ENCODE data around the gene CCDC159. TPM values are rescaled to one million over a fixed set of nuclear protein-coding genes. Genes with fewer than 3 reads are reported as not detected.

The CCDC159 gene
- total RNA-seq, 5 donors from 2014 or later (not counting 1 experiment from before 2014, with no cell fraction given) = 59.7 to 81.8 (median 69.6) TPM

- no peaks in the 10 kb centered on the region for H3K36me3 Mint-ChIP-seq
- Histone ChIP-seq H3K4me1 (ENCODE audit: control insufficient read depth in 1 of 2, extremely low read depth in 1 of 2, insufficient read depth in 2 of 2, low read length in 2 of 2) (peaks cover 4 to 18% of the 10 kb centered on the region in 2 experiments), H3K27ac (ENCODE audit: low read length) (no peak within 1 kb of the TSS), H3K9me3 (no peaks in the 10 kb centered on the region), H3K4me3 (ENCODE audit: control insufficient read depth in 1 of 2, extremely low read depth in 1 of 2, low read length in 1 of 2) (peak within 1 kb of the TSS; percentile 26 to 35), H3K27me3 (replicated peaks in 1 of 2; ENCODE audit: control insufficient read depth in 2 of 2, extremely low read depth in 1 of 2, insufficient read depth in 2 of 2, low read length in 1 of 2) (peaks cover 0 to 13% of the 10 kb centered on the region in 2 experiments), H3K36me3 (ENCODE audit: control insufficient read depth in 2 of 2, extremely low read depth in 1 of 2, insufficient read depth in 1 of 2, low read length in 1 of 2) (no peaks in the 10 kb centered on the region)
- no peak within 1 kb of the TSS for H3K27ac Mint-ChIP-seq
- DNase-seq (peak; percentile 49 to 89 (median 80)), ATAC-seq (replicated peaks in 1 of 4) (peak; percentile 80 to 97 (median 89))
- ChIA-PET CTCF (no interaction called here), POLR2A (no interaction called here)
- H3K9me3 Mint-ChIP-seq = no peaks in the 10 kb centered on the region
- H3K4me1 Mint-ChIP-seq = peaks cover 9 to 21% (median 13%) of the 10 kb centered on the region in 3 donors
- 8% methylated on average over 35 of the region's 62 CpGs for WGBS (ENCODE audit: insufficient coverage)
- H3K4me3 Mint-ChIP-seq = peak within 1 kb of the TSS; percentile 65 to 84 (median 72)
- peaks cover 8 to 9% of the 10 kb centered on the region in 2 donors for H3K27me3 Mint-ChIP-seq
These were observed 9.1 kb downstream of the CCDC159 start, which contains the start of gene PLPPR2 for GRCh38 chr19:11355160-11356073. TSS of gene PLPPR2 (plus strand) at chr19:11355432. CDS start at chr19:11357674, 2,242 bp downstream.

DNA sequence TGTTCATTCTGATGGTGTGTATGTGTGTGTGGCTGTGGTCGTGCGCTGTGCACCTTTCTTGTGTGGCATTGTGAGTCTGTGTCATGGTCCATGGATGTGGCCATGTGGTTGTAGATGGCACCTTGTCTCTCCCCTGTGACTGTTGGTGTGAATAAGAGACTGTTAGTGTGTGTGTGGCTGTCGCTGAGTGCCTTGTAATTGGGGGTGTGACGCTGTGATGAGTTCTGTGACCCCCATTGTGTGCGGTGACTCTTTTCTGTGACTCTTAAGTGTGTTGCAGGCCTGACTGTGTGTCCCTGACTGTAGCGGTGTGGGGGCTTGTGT lies 9.7 kb downstream of the CCDC159 start:
- Mint-ChIP-seq H3K4me1 (peaks cover 9 to 21% (median 13%) of the 10 kb centered on the region in 3 donors), H3K27me3 (peaks cover 8 to 9% of the 10 kb centered on the region in 2 donors), H3K9me3 (no peaks in the 10 kb centered on the region), H3K36me3 (no peaks in the 10 kb centered on the region), H3K4me3 (peak overlapping the region; percentile 65 to 84 (median 72)), H3K27ac (no peak overlapping the region)
- 93% methylated on average over 6 of the region's 6 CpGs for WGBS (ENCODE audit: insufficient coverage)
- Histone ChIP-seq H3K4me1 (ENCODE audit: control insufficient read depth in 1 of 2, extremely low read depth in 1 of 2, insufficient read depth in 2 of 2, low read length in 2 of 2) (peaks cover 4 to 18% of the 10 kb centered on the region in 2 experiments), H3K36me3 (ENCODE audit: control insufficient read depth in 2 of 2, extremely low read depth in 1 of 2, insufficient read depth in 1 of 2, low read length in 1 of 2) (no peaks in the 10 kb centered on the region), H3K27me3 (replicated peaks in 1 of 2; ENCODE audit: control insufficient read depth in 2 of 2, extremely low read depth in 1 of 2, insufficient read depth in 2 of 2, low read length in 1 of 2) (peaks cover 0 to 13% of the 10 kb centered on the region in 2 experiments), H3K27ac (ENCODE audit: low read length) (no peak overlapping the region), H3K9me3 (no peaks in the 10 kb centered on the region), H3K4me3 (ENCODE audit: control insufficient read depth in 1 of 2, extremely low read depth in 1 of 2, low read length in 1 of 2) (peak overlapping the region in 1 of 2 donors; percentile 35)
- ATAC-seq (replicated peaks in 1 of 4) = no peak
- CTCF ChIA-PET = no interaction called here
- POLR2A ChIA-PET = no interaction called here
- no peak for DNase-seq

DNA sequence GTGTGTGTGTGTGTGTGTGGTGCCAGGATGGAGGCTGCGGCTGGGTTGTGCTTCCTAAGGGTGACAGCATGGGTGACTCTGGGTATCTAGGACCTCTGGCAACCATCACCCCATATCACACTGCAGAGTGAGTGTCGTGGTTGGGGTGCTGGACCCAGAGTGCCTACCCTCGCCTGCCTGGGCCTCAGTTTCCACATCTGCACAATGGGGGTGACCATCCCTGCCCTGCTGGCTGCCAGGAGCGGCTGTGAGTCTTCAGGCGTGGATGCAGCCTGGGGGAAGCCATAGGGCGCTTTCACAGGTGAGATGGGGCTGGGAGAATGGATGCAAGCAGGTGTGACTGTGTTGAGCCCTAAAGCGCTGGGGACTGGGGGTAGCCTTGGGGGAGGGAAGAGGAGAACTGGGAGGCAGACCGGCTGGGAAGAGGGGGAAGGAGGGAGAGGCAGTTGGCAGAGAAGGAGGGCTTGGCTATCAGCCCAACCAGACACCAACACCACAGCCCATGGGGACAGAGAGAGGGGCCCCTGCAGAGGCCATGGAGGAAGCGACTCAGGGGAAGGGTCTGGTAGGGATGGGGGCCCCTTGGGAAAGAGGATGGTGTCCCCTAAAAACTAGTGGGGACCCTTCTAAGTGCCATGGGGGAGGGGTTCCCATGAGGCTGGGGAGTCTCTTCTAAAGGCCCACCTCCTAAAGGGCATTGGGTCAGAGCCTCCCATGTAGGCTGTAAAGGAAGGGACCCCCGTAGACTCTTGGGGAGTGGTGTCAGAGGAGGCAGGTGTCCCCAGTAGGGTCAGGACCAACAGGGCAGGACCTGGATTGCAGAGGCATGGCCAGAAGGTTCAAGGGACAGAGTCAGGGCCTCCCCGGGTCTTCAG lies 10.6 kb downstream of the CCDC159 start:
- DNase-seq (no peak), ATAC-seq (replicated peaks in 1 of 4) (no peak)
- H3K27ac Mint-ChIP-seq = no peak overlapping the region
- no peaks in the 10 kb centered on the region for H3K36me3 Mint-ChIP-seq
- peaks cover 8 to 9% of the 10 kb centered on the region in 2 donors for H3K27me3 Mint-ChIP-seq
- peaks cover 9 to 21% (median 13%) of the 10 kb centered on the region in 3 donors for H3K4me1 Mint-ChIP-seq
- ChIA-PET CTCF (no interaction called here), POLR2A (no interaction called here)
- Histone ChIP-seq H3K36me3 (ENCODE audit: control insufficient read depth in 2 of 2, extremely low read depth in 1 of 2, insufficient read depth in 1 of 2, low read length in 1 of 2) (no peaks in the 10 kb centered on the region), H3K27me3 (replicated peaks in 1 of 2; ENCODE audit: control insufficient read depth in 2 of 2, extremely low read depth in 1 of 2, insufficient read depth in 2 of 2, low read length in 1 of 2) (peaks cover 0 to 13% of the 10 kb centered on the region in 2 experiments), H3K4me3 (ENCODE audit: control insufficient read depth in 1 of 2, extremely low read depth in 1 of 2, low read length in 1 of 2) (no peak overlapping the region), H3K27ac (ENCODE audit: low read length) (no peak overlapping the region), H3K4me1 (ENCODE audit: control insufficient read depth in 1 of 2, extremely low read depth in 1 of 2, insufficient read depth in 2 of 2, low read length in 2 of 2) (peaks cover 4 to 18% of the 10 kb centered on the region in 2 experiments), H3K9me3 (no peaks in the 10 kb centered on the region)
- H3K9me3 Mint-ChIP-seq = no peaks in the 10 kb centered on the region
- peak overlapping the region in 1 of 3 donors; percentile 84 for H3K4me3 Mint-ChIP-seq
- WGBS (ENCODE audit: insufficient coverage) = 92% methylated on average over 7 of the region's 11 CpGs

GRCh38 chr19:11359421-11359820 lies 13.1 kb downstream of the CCDC159 start:
- H3K4me1 ChIP-seq (ENCODE audit: control insufficient read depth in 1 of 2, extremely low read depth in 1 of 2, insufficient read depth in 2 of 2, low read length in 2 of 2) = peaks cover 4 to 18% of the 10 kb centered on the region in 2 experiments
- H3K36me3 ChIP-seq (ENCODE audit: control insufficient read depth in 2 of 2, extremely low read depth in 1 of 2, insufficient read depth in 1 of 2, low read length in 1 of 2) = no peaks in the 10 kb centered on the region
- H3K4me3 ChIP-seq (ENCODE audit: control insufficient read depth in 1 of 2, extremely low read depth in 1 of 2, low read length in 1 of 2) = no peak overlapping the region
- CTCF ChIA-PET = no interaction called here
- no peaks in the 10 kb centered on the region for H3K9me3 Mint-ChIP-seq
- peaks cover 9 to 18% (median 13%) of the 10 kb centered on the region in 3 donors for H3K4me1 Mint-ChIP-seq
- H3K36me3 Mint-ChIP-seq = no peaks in the 10 kb centered on the region
- peaks cover 0 to 13% of the 10 kb centered on the region in 2 experiments for H3K27me3 ChIP-seq (replicated peaks in 1 of 2; ENCODE audit: control insufficient read depth in 2 of 2, extremely low read depth in 1 of 2, insufficient read depth in 2 of 2, low read length in 1 of 2)
- POLR2A ChIA-PET = interaction anchor here in 1 of 2 donors (0.6 kb wide), 1 partner anchor 15 kb away, joined by 6 read pairs; no protein-coding TSS in a partner anchor
- no peak for ATAC-seq (replicated peaks in 1 of 4)
- no peaks in the 10 kb centered on the region for H3K9me3 ChIP-seq
- peaks cover 8 to 9% of the 10 kb centered on the region in 2 donors for H3K27me3 Mint-ChIP-seq
- no peak overlapping the region for H3K4me3 Mint-ChIP-seq
- no peak overlapping the region for H3K27ac Mint-ChIP-seq
- no peak overlapping the region for H3K27ac ChIP-seq (ENCODE audit: low read length)
- WGBS (ENCODE audit: insufficient coverage) = 92% methylated on average over 11 of the region's 11 CpGs
- no peak for DNase-seq

DNA sequence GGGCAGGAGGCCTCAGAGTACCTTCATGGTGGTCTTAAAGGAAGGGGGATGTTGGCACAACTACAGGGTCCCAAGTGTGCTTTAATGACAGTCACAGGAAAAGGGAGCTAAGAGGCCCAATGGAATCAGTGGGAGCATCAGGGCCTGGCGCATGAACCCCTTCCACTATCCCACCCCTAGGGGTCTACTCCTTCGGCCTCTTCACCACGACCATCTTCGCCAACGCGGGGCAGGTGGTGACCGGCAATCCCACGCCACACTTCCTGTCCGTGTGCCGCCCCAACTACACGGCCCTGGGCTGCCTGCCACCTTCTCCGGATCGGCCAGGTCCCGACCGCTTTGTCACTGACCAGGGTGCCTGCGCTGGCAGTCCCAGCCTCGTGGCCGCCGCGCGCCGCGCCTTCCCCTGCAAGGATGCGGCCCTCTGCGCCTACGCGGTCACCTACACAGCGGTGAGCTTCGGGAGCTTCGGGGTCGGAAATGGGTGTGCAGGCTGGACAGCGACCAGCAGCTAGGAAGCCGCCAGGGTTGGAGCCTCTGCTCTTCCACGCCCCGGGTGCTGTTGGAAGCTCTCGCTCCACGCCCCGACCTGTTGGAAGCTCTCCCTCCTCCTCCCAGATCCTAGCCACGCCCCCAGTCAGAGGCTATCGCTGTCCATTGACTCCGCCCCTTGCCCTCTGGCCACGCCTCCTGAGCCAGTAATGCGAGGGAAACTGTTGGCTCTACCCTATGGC lies 14.9 kb downstream of the CCDC159 start:
- H3K4me1 Mint-ChIP-seq = peaks cover 2 to 4% (median 3%) of the 10 kb centered on the region in 3 donors
- H3K4me3 Mint-ChIP-seq = no peak overlapping the region
- no peaks in the 10 kb centered on the region for H3K9me3 Mint-ChIP-seq
- no peak overlapping the region for H3K4me3 ChIP-seq (ENCODE audit: control insufficient read depth in 1 of 2, extremely low read depth in 1 of 2, low read length in 1 of 2)
- peaks cover 0 to 6% of the 10 kb centered on the region in 2 experiments for H3K27me3 ChIP-seq (replicated peaks in 1 of 2; ENCODE audit: control insufficient read depth in 2 of 2, extremely low read depth in 1 of 2, insufficient read depth in 2 of 2, low read length in 1 of 2)
- H3K36me3 ChIP-seq (ENCODE audit: control insufficient read depth in 2 of 2, extremely low read depth in 1 of 2, insufficient read depth in 1 of 2, low read length in 1 of 2) = peaks cover 0 to 5% of the 10 kb centered on the region in 2 donors
- POLR2A ChIA-PET = no interaction called here
- no peak overlapping the region for H3K27ac ChIP-seq (ENCODE audit: low read length)
- peaks cover 11% of the 10 kb centered on the region for H3K36me3 Mint-ChIP-seq
- peaks cover 3% of the 10 kb centered on the region in 2 donors for H3K27me3 Mint-ChIP-seq
- 90% methylated on average over 39 of the region's 43 CpGs for WGBS (ENCODE audit: insufficient coverage)
- CTCF ChIA-PET = interaction anchor here in 1 of 2 donors (0.6 kb wide), 1 partner anchor 494 kb away, joined by 10 read pairs; no protein-coding TSS in a partner anchor
- H3K9me3 ChIP-seq = no peaks in the 10 kb centered on the region
- no peak for ATAC-seq (replicated peaks in 1 of 4)
- no peak overlapping the region for H3K27ac Mint-ChIP-seq
- DNase-seq = no peak
- H3K4me1 ChIP-seq (ENCODE audit: control insufficient read depth in 1 of 2, extremely low read depth in 1 of 2, insufficient read depth in 2 of 2, low read length in 2 of 2) = peaks cover 0 to 2% of the 10 kb centered on the region in 2 experiments

All from T-cell (primary cell).